Germinal center (tissue), 1 donor: ENCODE results near the gene KNCN.

Experiments used
- DNase-seq: peaks from one replicate; pipeline ENCODE4 v3.0.0; 2012; ENCODE audit warnings: mixed read lengths, low spot score

KNCN gene

GRCh38 chr1:46551597-46552095, at the start of gene KNCN:
KNCN (minus strand) TSS chr1:46551647; CDS start chr1:46551215, 432 bp downstream.
- no peak for DNase-seq

- DNase-seq = no peak
Measured at GRCh38 chr1:46599059-46599970, 47.9 kb upstream of the KNCN start.

GRCh38 chr1:46596846-46597245, 45.4 kb upstream of the KNCN start:
- no peak for DNase-seq

GRCh38 chr1:46596036-46596435, 44.6 kb upstream of the KNCN start:
- DNase-seq = no peak

GRCh38 chr1:46595127-46595526, 43.7 kb upstream of the KNCN start:
- DNase-seq = no peak

GRCh38 chr1:46594063-46594462, 42.6 kb upstream of the KNCN start:
- no peak for DNase-seq

GRCh38 chr1:46592823-46593222, 41.4 kb upstream of the KNCN start:
- DNase-seq = no peak

- no peak for DNase-seq
Measured at GRCh38 chr1:46589529-46589928, 38.1 kb upstream of the KNCN start.

- DNase-seq = no peak
Measured at GRCh38 chr1:46587069-46587468, 35.6 kb upstream of the KNCN start.

GRCh38 chr1:46585312-46585938, 34.0 kb upstream of the KNCN start:
- DNase-seq = no peak

GRCh38 chr1:46583494-46583893, 32.0 kb upstream of the KNCN start:
- no peak for DNase-seq

GRCh38 chr1:46582972-46583371, 31.5 kb upstream of the KNCN start:
- no peak for DNase-seq

- DNase-seq = no peak
Measured at GRCh38 chr1:46581681-46582455, 30.4 kb upstream of the KNCN start.

GRCh38 chr1:46580140-46580903, 28.9 kb upstream of the KNCN start:
- DNase-seq = no peak

GRCh38 chr1:46577671-46578070, 26.2 kb upstream of the KNCN start:
- DNase-seq = no peak

GRCh38 chr1:46576596-46576995, 25.1 kb upstream of the KNCN start:
- DNase-seq = no peak

- DNase-seq = no peak
Measured at GRCh38 chr1:46575778-46576177, 24.3 kb upstream of the KNCN start.

GRCh38 chr1:46575300-46575699, 23.9 kb upstream of the KNCN start:
- no peak for DNase-seq

- DNase-seq = no peak
Measured at GRCh38 chr1:46571691-46572225, 20.3 kb upstream of the KNCN start.

GRCh38 chr1:46569884-46570725, 18.7 kb upstream of the KNCN start:
- no peak for DNase-seq
